HG03469 (cell line): ENCODE results near the gene DSTN.
A peak's percentile ranks its signal among the peaks of the same experiment; 100 is the strongest.

Experiments
- ATAC-seq: cut with Tn5 transposase; IDR thresholded peaks from one replicate; pipeline ENCODE4 v1.9.1; 2021; ENCODE audit warnings: mild to moderate bottlenecking, moderate library complexity, moderate number of reproducible peaks; ENCODE audit not compliant: unreplicated experiment

The DSTN gene

DNA sequence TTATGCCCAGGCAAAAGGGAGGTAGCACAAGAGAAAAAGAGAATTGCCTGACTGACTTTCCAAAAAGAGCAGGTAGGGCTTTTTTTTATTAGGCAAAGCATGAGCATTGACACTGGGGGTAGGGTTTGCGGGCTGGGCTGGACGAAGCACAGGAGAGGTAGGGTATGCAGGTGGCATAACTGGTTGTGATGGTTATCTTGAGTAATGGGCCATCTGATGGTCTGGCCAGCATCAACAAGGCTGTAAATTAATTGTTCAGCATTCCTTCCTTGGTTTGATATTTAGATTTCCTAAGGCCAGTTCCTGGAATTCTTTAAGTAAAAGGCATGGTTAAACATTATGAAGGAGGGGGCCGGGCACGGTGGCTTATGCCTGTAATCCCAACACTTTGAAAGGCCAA lies 24.7 kb upstream of the DSTN start:
- ATAC-seq: no peak

DNA sequence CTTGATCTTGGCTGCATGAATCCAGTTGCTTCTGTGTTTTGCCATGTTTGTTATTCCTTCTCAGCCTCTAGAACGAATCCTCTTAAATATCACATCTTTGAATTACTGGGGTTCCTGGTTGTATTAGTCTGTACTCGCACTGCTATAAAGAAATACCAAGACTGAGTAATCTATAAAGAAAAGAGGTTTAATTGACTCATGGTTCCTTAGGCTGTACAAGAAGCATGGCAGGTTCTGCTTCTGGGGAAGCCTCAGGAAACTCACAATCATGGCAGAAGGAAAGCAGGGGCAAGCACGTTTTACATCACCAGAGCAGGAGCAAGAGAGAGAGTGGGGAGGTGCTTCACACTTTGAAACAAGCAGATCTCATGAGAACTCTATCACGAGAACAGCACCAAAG lies 20.7 kb upstream of the DSTN start:
- no peak for ATAC-seq

DNA sequence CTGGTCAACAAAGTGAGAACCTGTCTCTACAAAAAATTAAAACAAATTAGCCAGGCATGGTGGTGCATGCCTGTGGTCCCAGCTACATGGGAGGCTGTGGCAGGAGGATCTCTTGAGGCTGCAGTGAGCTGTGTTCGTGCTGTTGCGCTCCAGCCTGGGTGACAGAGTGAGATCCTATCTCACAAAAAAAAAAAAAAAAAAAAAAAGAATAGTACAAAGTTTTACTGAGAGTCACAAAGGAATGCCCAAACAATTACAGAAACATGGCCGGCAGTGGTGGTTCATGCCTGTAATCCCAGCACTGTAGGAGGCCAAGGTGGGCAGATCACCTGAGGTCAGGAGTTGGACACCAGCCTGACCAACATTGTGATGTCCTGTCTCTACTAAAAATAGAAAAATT lies 14.8 kb upstream of the DSTN start:
- ATAC-seq: no peak

DNA sequence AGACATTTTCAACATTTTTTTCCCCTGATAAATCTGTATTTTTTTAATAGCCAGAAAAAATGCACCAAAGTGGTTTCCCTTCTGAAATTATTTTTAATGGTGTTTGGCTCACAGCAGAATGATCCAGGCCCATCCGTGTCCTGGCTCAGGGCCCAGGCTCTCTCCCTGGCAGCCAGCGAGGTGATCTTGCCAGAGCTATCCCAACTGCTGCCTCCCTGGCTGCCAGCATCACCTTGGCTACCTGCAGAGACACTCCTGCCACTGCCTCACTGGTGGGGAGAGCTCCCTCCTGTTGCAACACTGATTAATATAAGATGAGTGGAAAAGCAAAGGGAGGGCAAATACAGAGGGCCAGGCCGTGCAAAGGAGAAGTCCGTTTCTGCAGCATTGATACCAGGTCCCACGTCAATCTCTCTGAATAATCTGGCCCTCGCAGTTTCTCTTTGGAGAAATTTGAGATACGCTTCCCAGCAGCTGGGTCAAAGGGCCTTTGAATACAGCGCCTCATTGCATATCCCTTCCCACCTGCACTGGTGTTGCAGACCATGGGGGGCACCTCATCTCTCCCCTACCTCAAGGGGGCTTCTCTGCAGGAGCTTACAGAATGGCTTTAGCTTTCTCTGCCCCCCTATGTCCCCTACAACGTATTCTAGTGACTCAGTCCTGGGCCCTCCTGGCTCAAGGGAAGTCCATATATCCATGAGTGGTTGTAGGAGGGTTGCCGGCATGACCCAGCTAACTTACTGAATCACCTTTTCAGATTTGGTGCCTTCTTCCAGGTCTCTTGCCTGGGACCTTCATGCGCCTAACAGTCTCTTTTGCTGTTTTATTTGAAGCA lies 12.8 kb upstream of the DSTN start:
- ATAC-seq: no peak

DNA sequence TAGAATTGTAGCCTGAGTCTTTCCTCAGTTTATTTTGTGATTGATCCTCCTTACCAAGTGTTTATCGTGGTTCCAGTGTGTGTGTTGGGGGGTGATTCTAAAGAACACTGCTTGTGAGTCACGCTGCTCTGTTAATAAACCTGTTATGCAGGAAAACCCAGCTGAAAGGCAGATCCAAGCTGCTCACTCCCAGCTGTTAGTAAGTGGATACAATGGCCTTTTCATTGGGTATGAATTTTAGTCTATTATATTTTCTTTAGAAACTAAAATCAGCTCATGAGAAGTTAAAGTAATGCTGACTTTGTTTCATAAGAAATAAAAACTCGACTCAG lies 12.2 kb upstream of the DSTN start:
- ATAC-seq: no peak

GRCh38 chr20:17558154-17558940 lies 11.5 kb upstream of the DSTN start:
- no peak for ATAC-seq

DNA sequence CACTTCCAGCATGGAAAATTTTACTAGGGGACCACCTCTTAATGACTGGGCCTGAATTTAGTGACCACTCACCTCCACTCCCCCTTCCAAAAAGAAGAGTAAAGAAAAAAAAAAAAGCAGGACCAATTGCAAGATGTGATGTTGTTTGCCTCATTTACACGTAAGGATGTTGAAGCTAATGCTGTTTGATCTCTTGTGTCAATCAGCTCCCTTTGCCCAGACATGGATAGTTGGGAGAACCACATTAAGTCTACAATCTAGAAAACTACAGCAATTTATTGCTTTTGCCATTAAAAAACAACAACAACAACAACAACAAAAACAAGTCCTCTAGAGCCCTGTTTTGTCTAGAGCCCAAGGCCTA lies 11.0 kb upstream of the DSTN start:
- ATAC-seq: no peak

GRCh38 chr20:17559338-17559737 lies 10.5 kb upstream of the DSTN start:
- ATAC-seq: no peak

DNA sequence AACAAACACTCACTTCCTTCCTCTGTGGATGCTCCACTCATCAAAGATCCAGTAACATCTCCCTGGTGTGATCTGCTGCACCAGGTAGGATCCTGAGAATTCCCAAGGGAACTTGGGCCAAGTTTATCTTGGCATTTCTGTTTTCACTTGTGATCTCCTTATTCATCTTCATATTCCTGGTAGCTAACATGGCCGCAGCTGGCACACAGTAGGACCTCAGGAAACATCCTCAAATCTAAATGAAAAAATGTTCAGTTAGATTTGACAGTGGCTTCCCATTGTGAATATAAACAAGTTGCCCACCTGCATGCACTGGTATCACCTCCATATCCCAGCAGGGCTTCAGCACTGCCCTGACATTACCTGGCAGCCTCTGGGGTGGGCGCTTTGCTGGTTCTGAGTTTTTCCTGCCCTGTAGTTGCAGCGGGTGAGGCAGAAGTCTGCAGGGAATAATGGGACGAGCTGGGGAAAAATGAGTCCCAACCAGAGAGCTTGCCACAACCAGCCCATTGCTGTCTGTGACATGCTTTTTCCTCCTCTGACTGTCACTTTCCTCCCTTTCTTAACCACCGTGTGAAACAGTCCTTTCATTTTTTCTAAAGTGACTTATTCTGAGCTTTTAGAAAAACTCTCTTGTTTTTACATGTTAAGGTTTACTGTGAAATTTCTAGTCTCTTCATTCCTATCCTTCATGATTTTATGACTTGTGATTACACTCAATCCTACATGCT lies 9.4 kb upstream of the DSTN start:
- ATAC-seq: no peak

GRCh38 chr20:17562804-17563305 lies 7.0 kb upstream of the DSTN start:
- no peak for ATAC-seq

DNA sequence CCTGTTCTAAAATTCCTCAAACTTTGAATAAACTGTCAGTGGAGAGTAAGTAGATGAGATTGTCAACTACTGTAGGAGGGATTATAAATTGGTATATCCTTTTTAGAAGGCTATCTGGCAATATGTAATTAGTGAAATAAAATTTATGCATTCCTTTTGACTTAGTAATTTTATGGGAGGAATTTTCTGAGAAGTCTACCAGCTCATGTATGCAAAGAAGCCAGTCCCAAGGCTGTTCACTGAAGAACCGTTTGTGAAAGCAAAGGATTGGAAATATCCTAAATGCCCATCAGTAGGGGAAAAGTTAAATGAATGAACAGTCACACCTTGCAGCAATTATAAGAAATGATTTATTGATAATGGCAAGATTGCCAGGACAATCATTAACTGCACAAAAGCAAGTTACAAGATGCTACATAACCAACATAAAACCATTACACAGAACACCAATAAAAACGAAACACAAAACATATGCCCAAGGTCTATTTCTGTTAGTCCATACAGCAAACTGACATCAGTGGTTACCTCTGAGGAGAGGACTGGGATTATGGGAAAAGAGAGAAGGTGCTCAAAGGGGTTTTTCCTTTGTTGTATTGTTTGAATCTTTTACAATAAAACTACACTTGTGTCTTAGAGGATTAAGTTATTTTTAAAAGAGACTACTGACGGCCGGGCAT lies 4.6 kb upstream of the DSTN start:
- ATAC-seq: no peak

- ATAC-seq: no peak
Observed at GRCh38 chr20:17566345-17566744, 3.5 kb upstream of the DSTN start.

DNA sequence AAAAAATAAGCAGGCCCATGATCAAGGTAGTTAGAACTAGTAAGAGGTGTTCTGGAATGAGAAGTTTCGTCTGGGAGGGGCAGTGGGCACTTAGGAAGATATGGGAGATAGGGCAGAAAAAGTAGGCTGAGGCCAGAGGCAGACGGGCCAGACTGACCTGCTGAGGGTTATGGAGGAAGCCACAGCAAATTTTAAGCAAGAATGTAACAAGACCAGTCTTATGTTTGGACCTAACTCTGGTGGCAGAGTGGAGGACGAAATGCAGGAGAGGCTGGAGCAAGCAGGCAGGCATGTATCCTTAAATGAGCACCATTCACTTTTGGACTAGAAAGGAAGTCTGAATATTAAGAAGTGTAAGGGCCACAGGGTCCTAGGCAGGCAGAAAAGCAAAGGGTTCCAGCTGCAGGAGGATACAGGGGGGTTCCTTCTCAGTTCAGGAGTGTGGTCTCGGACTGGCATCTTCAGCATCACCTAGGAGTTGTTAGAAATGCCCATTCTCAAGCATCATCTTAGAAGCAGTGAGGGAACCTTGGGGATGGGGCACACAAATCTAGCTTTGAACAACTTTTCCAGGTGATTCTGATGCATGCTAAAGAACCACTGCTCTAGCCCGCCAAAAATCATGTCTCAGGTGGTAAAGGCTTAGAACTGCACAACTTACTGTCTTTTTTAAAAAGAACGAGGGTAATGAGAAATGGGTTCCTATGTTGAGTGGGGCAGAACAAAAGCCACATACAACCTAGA lies 1.7 kb upstream of the DSTN start:
- no peak for ATAC-seq

DNA sequence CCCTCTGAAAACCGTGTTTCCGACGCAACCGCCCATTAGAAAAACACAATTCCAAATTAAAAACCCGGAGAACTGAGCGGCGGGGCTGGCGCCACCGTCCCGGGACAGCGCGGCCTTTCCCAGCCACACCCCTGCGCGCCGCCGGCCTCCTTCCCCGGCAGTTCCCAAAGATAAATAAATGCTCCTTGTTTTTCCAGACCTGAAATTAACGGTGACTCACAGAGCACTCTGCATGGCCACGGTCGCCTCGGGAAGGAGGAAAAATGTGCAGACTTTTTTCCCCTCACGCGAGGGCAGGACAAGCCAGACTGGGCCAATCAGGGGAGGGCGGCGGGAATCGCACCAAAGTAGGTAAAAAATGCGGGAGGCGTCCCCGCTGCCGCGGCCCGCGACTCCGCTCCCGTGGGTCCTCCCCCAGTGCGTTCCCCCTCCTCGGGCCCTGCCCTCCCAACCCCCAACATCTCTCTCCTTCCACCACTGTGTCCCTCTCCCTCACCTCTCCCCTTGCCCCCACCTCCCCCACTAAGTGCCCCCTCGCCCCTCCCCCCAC lies 828 bp upstream of the DSTN start:
- no peak for ATAC-seq

- peak; percentile 11 for ATAC-seq
Observed at GRCh38 chr20:17570347-17571152, 675 bp downstream of the DSTN start.

- no peak for ATAC-seq
Observed at GRCh38 chr20:17571153-17571527, 1.3 kb downstream of the DSTN start.

- ATAC-seq: no peak
Observed at GRCh38 chr20:17572034-17572638, 2.3 kb downstream of the DSTN start.

- ATAC-seq: no peak
Observed at GRCh38 chr20:17573463-17573862, 3.6 kb downstream of the DSTN start.

GRCh38 chr20:17576215-17576614 lies 6.3 kb downstream of the DSTN start:
- no peak for ATAC-seq
